GM19351 (cell line): ENCODE measurements around the gene PADI4.

Experiments
- ATAC-seq: cut with Tn5 transposase; IDR thresholded peaks from one replicate; pipeline ENCODE4 v1.9.1; 2021; ENCODE audit warnings: mild to moderate bottlenecking, moderate library complexity; ENCODE audit not compliant: unreplicated experiment

Gene PADI4

GRCh38 chr1:17307946-17308345, at the start of gene PADI4:
Gene PADI4 (plus strand): TSS chr1:17308197. CDS start chr1:17308223, 26 bp downstream.
- no peak for ATAC-seq

- no peak for ATAC-seq
Observed at GRCh38 chr1:17258758-17259130, 49.3 kb upstream of the PADI4 start.

- no peak for ATAC-seq
Observed at GRCh38 chr1:17259233-17259873, 48.6 kb upstream of the PADI4 start.

- no peak for ATAC-seq
Observed at GRCh38 chr1:17260264-17260663, 47.7 kb upstream of the PADI4 start.

GRCh38 chr1:17260738-17261137, 47.3 kb upstream of the PADI4 start:
- no peak for ATAC-seq

GRCh38 chr1:17263936-17264335, 44.1 kb upstream of the PADI4 start:
- ATAC-seq = no peak

- ATAC-seq = no peak
Observed at GRCh38 chr1:17264470-17264869, 43.5 kb upstream of the PADI4 start.

GRCh38 chr1:17265162-17265561, 42.8 kb upstream of the PADI4 start:
- no peak for ATAC-seq

- ATAC-seq = no peak
Observed at GRCh38 chr1:17265950-17266349, 42.0 kb upstream of the PADI4 start.

GRCh38 chr1:17270891-17271765, 36.9 kb upstream of the PADI4 start:
- no peak for ATAC-seq

GRCh38 chr1:17272066-17272465, 35.9 kb upstream of the PADI4 start:
- no peak for ATAC-seq

- no peak for ATAC-seq
Observed at GRCh38 chr1:17272646-17273045, 35.4 kb upstream of the PADI4 start.

GRCh38 chr1:17273096-17273495, 34.9 kb upstream of the PADI4 start:
- ATAC-seq = no peak

- peak; percentile 79 for ATAC-seq
Observed at GRCh38 chr1:17274186-17275170, 33.5 kb upstream of the PADI4 start.

GRCh38 chr1:17276568-17276967, 31.4 kb upstream of the PADI4 start:
- no peak for ATAC-seq

GRCh38 chr1:17277511-17278159, 30.4 kb upstream of the PADI4 start:
- no peak for ATAC-seq

GRCh38 chr1:17278996-17279830, 28.8 kb upstream of the PADI4 start:
- no peak for ATAC-seq

- no peak for ATAC-seq
Observed at GRCh38 chr1:17280436-17280835, 27.6 kb upstream of the PADI4 start.

GRCh38 chr1:17280894-17281293, 27.1 kb upstream of the PADI4 start:
- no peak for ATAC-seq

GRCh38 chr1:17281775-17282181, 26.2 kb upstream of the PADI4 start:
- no peak for ATAC-seq
